K562 (cell line): ENCODE data around the gene C12orf43. TPM values are rescaled to one million over a fixed set of nuclear protein-coding genes. Genes with fewer than 3 reads are reported as not detected.

Experiments
- CHCHD3 ChIP-seq: fragments of 250-450 bp; sonication (Bioruptor Pico); IDR thresholded peaks from 2 replicates; pipeline ENCODE4 v2.1.2; 2022; ENCODE audit warnings: mild to moderate bottlenecking
- CREB1 ChIP-seq, 2 experiments: sonication (generic) in 1 of 2; formaldehyde crosslinking in 1 of 2; IDR thresholded peaks; 2 replicates each; pipeline versions ENCODE4 v1.6.1 to v1.8.0; 2012 to 2022; ENCODE audit warnings: inconsistent platforms in 1 of 2, mild to moderate bottlenecking in 1 of 2, missing genetic modification reagents in 1 of 2, moderate library complexity in 1 of 2
- CREM ChIP-seq: IDR thresholded peaks from 2 replicates; pipeline ENCODE4 v1.6.1; 2014; ENCODE audit warnings: antibody characterized with exemption, low read depth
- CTBP1 ChIP-seq: fragments of 450-650 bp; IDR thresholded peaks from 2 replicates; pipeline ENCODE4 v1.6.1; 2016; ENCODE audit warnings: borderline replicate concordance
- FOSL1 ChIP-seq: fragments of 200-800 bp; sonication (Bioruptor generic); conservative IDR thresholded peaks from 2 replicates; pipeline ENCODE4 v1.6.1; 2016; ENCODE audit warnings: missing genetic modification characterization, missing compliant biosample characterization
- FOXA3 ChIP-seq, 2 experiments: fragments of 450-650 bp in 1 of 2; sonication (generic) in 1 of 2; formaldehyde crosslinking; IDR thresholded peaks in 1 of 2; conservative IDR thresholded peaks in 1 of 2; 2 replicates each; pipeline versions ENCODE4 v1.4.0 to v1.8.0; 2020 to 2022; ENCODE audit warnings: mild to moderate bottlenecking in 2 of 2, missing genetic modification reagents in 1 of 2
- FOXP4 ChIP-seq: sonication (generic); formaldehyde crosslinking; IDR thresholded peaks from 2 replicates; pipeline ENCODE4 v1.8.0; 2022; ENCODE audit warnings: mild to moderate bottlenecking, missing genetic modification reagents, borderline replicate concordance
- GTF2A2 ChIP-seq: IDR thresholded peaks from 2 replicates; pipeline ENCODE4 v1.6.1; 2016; ENCODE audit warnings: mild to moderate bottlenecking, missing genetic modification characterization, missing compliant biosample characterization
- NCOR1 ChIP-seq: fragments of 450-650 bp; IDR thresholded peaks from 2 replicates; pipeline ENCODE4 v1.6.1; 2016; ENCODE audit warnings: mild to moderate bottlenecking, moderate library complexity
- SAFB ChIP-seq: fragments of 200-400 bp; formaldehyde crosslinking; IDR thresholded peaks from 2 replicates; pipeline ENCODE4 v1.6.1; 2017; ENCODE audit warnings: low read depth, low read length, borderline replicate concordance
- ZBTB1 ChIP-seq: sonication (generic); formaldehyde crosslinking; IDR thresholded peaks from 2 replicates; pipeline ENCODE4 v1.8.1; 2023; ENCODE audit warnings: missing genetic modification reagents, low read depth, mild to moderate bottlenecking, borderline replicate concordance
- ZBTB12 ChIP-seq: fragments of 250-450 bp; sonication (Bioruptor Pico); IDR thresholded peaks from 2 replicates; pipeline ENCODE4 v1.4.0; 2020
- ZBTB8A ChIP-seq: fragments of 450-650 bp; IDR thresholded peaks from 2 replicates; pipeline ENCODE4 v1.6.1; 2018; ENCODE audit warnings: mild to moderate bottlenecking, moderate library complexity; ENCODE audit not compliant: partially characterized antibody
- ZC3H8 ChIP-seq: fragments of 450-650 bp; IDR thresholded peaks from 2 replicates; pipeline ENCODE4 v1.6.1; 2017
- ZNF311 ChIP-seq: fragments of 250-450 bp; sonication (Bioruptor Pico); IDR thresholded peaks from 2 replicates; pipeline ENCODE4 v1.4.0; 2020; ENCODE audit warnings: mild to moderate bottlenecking, moderate library complexity
- ZNF398 ChIP-seq: fragments of 250-450 bp; sonication (Bioruptor Pico); IDR thresholded peaks from 2 replicates; pipeline ENCODE4 v1.8.0; 2021; ENCODE audit warnings: moderate library complexity, mild to moderate bottlenecking, inconsistent platforms
- ZNF639 ChIP-seq, 2 experiments: fragments of 200-800 bp in 1 of 2; sonication (Bioruptor generic) in 1 of 2; sonication (generic) in 1 of 2; formaldehyde crosslinking in 1 of 2; IDR thresholded peaks in 1 of 2; conservative IDR thresholded peaks in 1 of 2; 2 replicates each; pipeline versions ENCODE4 v1.5.0 to v1.6.1; 2016 to 2020; ENCODE audit warnings: missing compliant biosample characterization in 1 of 2, missing genetic modification characterization in 1 of 2, missing genetic modification reagents in 1 of 2
- polyA plus RNA-seq, 8 experiments: library from polyadenylated mRNA; depleted of rRNA in 4 of 8; stranded (reverse) in 5 of 8; unstranded in 3 of 8; fragments of >200 nt; fragmentation: Nextera tagmentation in 2 of 8; fragmentation: Illumina TruSeq in 1 of 8; extraction: Ambion mirVana in 2 of 8; extraction: Trizol in 1 of 8; gene quantifications; 2 replicates each; pipeline versions ENCODE4 v1.2.1 to v1.2.3, GENCODE V29; 2011 to 2014; ENCODE audit warnings: inconsistent platforms in 1 of 8, missing spikeins in 1 of 8
- total RNA-seq, 7 experiments: library from RNA; depleted of rRNA in 6 of 7; stranded (reverse); fragments of >200 nt in 6 of 7; fragmentation: Illumina TruSeq in 2 of 7; extraction: Trizol in 2 of 7; gene quantifications; 2 replicates each; pipeline versions ENCODE4 v1.2.1 to v1.2.3, GENCODE V29; 2011 to 2021; ENCODE audit warnings: low replicate concordance in 1 of 7

The C12orf43 gene
- total and polyA plus RNA-seq, 9 of the 15 experiments (the other 6 are each of a cell fraction or from before 2014, with no cell fraction given), result 4.3 to 22.2 (median 16.8) TPM

- TF ChIP-seq ZNF398 (CRISPR knock-in tag), result peak; percentile 45; the same call in 1 of the 2 replicates
- no peak for TF ChIP-seq FOXA3 (CRISPR knock-in tag; conservative IDR thresholded peaks at IDR 0.05 in 1 of 2, IDR thresholded peaks at IDR 0.05 in 1 of 2)
- 0 out of 2 replicates have a peak, but pooled peaks have one; percentile 8 for TF ChIP-seq CHCHD3
- no peak for TF ChIP-seq ZBTB1 (CRISPR knock-in tag)
- peak; percentile 40; the same call in 1 of the 2 replicates for TF ChIP-seq FOXP4 (CRISPR knock-in tag)
- no peak for TF ChIP-seq CTBP1
- TF ChIP-seq SAFB, result no peak
- TF ChIP-seq GTF2A2 (tag), result peak; percentile 97
- peak; percentile 84 for TF ChIP-seq ZNF311 (CRISPR knock-in tag)
- no peak for TF ChIP-seq ZC3H8
- TF ChIP-seq NCOR1, result peak; percentile 23; the same call in 1 of the 2 replicates
- peak; percentile 42; the same call in 1 of the 2 replicates for TF ChIP-seq CREB1 (IDR thresholded peaks at IDR 0.05)
- TF ChIP-seq CREB1 (CRISPR knock-in tag; IDR thresholded peaks at IDR 0.05), result peak; percentile 27; the same call in 1 of the 2 replicates
- no peak for TF ChIP-seq ZBTB8A
- TF ChIP-seq FOSL1 (tag), result no peak
- TF ChIP-seq ZBTB12 (CRISPR knock-in tag), result peak; percentile 66
- peak in 1 of 2 experiments; percentile 96; a peak in 2 of 4 replicates for TF ChIP-seq ZNF639 (CRISPR knock-in tag; conservative IDR thresholded peaks at IDR 0.05 in 1 of 2, IDR thresholded peaks at IDR 0.05 in 1 of 2)
- peak; percentile 85 for TF ChIP-seq CREM
Measured at GRCh38 chr12:121017966-121018491, 1.7 kb upstream of the C12orf43 start (continued).
